ENCODE results near the gene GAR1.

DNA sequence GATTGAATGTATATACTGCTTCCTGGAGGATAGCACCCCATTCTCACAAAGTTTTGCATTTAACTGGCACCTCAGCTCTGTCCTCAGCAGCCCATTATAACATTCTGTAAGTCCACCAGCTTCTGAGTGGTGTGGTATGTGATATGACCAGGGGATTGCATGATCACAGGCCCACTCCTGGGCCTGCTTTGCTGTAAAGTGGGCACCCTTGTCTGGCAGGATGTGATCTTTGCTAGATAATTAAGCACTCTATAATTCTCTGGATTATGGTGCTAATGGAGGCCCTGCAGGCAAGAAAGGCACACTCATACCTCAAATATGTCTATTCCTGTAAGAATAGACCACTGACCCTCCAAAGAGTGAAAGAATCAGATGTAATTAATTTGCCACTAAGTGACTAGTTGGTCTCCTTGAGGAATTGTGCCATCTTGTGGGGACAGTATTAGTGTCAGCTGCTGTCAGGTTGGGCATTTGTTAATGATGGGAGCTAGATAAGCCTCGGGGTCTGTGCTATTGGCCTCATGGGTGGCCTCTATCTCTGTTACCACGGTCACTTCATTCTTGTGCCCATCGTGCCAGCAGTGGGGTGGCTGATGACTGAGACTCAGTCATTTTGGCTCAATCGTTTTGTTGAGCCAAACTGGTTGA lies 11.5 kb upstream of the GAR1 start:
- TF ChIP-seq, protein P1, sequence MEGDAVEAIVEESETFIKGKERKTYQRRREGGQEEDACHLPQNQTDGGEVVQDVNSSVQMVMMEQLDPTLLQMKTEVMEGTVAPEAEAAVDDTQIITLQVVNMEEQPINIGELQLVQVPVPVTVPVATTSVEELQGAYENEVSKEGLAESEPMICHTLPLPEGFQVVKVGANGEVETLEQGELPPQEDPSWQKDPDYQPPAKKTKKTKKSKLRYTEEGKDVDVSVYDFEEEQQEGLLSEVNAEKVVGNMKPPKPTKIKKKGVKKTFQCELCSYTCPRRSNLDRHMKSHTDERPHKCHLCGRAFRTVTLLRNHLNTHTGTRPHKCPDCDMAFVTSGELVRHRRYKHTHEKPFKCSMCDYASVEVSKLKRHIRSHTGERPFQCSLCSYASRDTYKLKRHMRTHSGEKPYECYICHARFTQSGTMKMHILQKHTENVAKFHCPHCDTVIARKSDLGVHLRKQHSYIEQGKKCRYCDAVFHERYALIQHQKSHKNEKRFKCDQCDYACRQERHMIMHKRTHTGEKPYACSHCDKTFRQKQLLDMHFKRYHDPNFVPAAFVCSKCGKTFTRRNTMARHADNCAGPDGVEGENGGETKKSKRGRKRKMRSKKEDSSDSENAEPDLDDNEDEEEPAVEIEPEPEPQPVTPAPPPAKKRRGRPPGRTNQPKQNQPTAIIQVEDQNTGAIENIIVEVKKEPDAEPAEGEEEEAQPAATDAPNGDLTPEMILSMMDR (IDR thresholded peaks at IDR 0.05; ENCODE audit: low read length): peak; percentile 60
- TF ChIP-seq EZH2 (optimal IDR thresholded peaks at IDR 0.05; ENCODE audit: low read depth, low read length): no peak
- TF ChIP-seq EZH2phosphoT487 (IDR thresholded peaks at IDR 0.05; ENCODE audit: low read length): no peak
